Astrocyte of the cerebellum (primary cell): ENCODE data around the gene MYLK3.
A peak's percentile ranks its signal among the peaks of the same experiment; 100 is the strongest.

Source experiments
- DNase-seq: peaks from one replicate; pipeline ENCODE4 v3.0.0-alpha.2; 2011; ENCODE audit warnings: low read depth
- H3K4me3 ChIP-seq: 2 replicates; pipeline ENCODE4 v1.5.1; 2011; ENCODE audit warnings: mild to moderate bottlenecking, low read depth, low read length, moderate library complexity
- CTCF ChIP-seq: IDR thresholded peaks from 2 replicates; pipeline ENCODE4 v1.5.1; 2012; ENCODE audit warnings: low read length, low read depth, moderate library complexity, mild to moderate bottlenecking; ENCODE audit errors: missing control alignments
- in situ Hi-C: cut with HindIII; loops from 2 replicates; pipeline ENCODE4 v1.10.0; 2017; ENCODE audit warnings: low sequenced_read_pairs

Gene MYLK3

GRCh38 chr16:46775214-46775613 lies 27.1 kb upstream of the MYLK3 start:
- in situ Hi-C loops, result no loop called here
- H3K4me3 ChIP-seq, result no peak overlapping the region
- no peak for TF ChIP-seq CTCF
- DNase-seq, result peak; percentile 2

- in situ Hi-C loops, result no loop called here
- TF ChIP-seq CTCF, result no peak
- no peak overlapping the region for H3K4me3 ChIP-seq
- DNase-seq, result no peak
Observed at GRCh38 chr16:46774743-46775177, 26.6 kb upstream of the MYLK3 start.

GRCh38 chr16:46772463-46772862 lies 24.3 kb upstream of the MYLK3 start:
- in situ Hi-C loops, result no loop called here

GRCh38 chr16:46768809-46769208 lies 20.7 kb upstream of the MYLK3 start:
- in situ Hi-C loops, result no loop called here
- TF ChIP-seq CTCF, result no peak
- H3K4me3 ChIP-seq, result no peak overlapping the region
- DNase-seq, result no peak

More at GRCh38 chr16:46772463-46772862, 24.3 kb upstream of the MYLK3 start:
- no peak overlapping the region for H3K4me3 ChIP-seq
- DNase-seq, result no peak
- TF ChIP-seq CTCF, result no peak

DNA sequence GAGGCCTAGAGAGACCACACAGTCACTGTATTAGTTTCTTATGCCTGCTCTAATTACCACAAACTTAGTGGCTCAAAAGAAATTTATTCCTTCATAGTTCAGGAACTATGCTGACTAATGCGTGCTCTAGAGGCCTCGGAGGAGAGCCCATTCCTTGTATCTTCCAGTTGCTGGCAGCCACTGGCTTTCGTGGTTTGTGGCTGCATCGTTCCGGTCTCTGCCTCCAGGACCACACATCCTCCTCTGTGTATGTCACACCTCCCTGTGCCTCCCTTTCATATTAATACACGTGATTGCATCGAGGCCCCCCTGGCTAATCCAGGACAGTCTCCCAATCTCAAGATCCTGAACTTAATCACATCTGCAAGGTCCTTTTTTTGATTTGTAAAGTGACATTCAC lies 16.9 kb upstream of the MYLK3 start:
- DNase-seq, result peak; percentile 70
- in situ Hi-C loops, result no loop called here
- no peak for TF ChIP-seq CTCF

GRCh38 chr16:46763147-46763546 lies 15.0 kb upstream of the MYLK3 start:
- in situ Hi-C loops, result no loop called here
- no peak for TF ChIP-seq CTCF
- no peak overlapping the region for H3K4me3 ChIP-seq
- no peak for DNase-seq

More for the DNA sequence above, 16.9 kb upstream of the MYLK3 start:
- no peak overlapping the region for H3K4me3 ChIP-seq

DNA sequence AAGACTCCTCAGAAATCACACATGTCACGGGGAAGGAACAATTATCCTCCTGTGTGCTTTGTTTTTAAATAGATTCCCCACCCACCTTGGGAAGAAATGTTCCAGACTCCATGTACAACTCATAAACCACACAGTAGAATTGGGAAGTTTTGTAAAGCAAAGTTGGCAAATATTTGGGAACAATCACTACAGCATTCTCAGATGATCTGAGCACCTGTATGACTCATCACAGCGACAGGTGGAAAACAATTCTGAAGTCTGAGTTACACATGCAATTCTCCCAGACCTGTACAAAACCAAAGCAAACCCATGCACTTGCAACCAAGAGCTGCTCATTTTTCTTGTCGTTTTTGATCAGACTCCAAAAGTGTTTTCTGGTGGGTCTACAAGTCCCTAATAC lies 14.4 kb upstream of the MYLK3 start:
- no peak for DNase-seq
- in situ Hi-C loops, result no loop called here
- no peak for TF ChIP-seq CTCF
- H3K4me3 ChIP-seq, result no peak overlapping the region
